ENCODE measurements around the gene NFIB.

The NFIB gene

DNA sequence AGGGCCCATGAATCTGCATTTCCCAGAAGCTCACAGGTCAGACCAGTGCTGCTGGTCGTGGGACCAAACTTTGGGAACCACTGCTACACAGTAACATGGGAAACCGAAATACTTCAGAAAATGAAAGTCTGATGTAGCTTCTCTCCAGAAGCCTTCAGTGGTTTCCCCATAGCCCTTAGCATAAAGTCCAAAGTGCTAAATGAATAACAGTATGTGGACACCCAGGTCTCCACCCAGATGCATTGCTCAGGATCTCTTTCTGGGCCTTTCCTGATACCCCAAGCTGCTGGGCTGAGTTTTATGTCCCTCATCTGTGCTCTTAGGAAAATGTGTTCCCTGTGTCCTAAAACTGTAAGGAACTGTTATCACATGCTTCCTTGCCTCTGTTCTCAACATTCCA is 100.4 kb downstream of the NFIB start:
- TF ChIP-seq, protein P1, sequence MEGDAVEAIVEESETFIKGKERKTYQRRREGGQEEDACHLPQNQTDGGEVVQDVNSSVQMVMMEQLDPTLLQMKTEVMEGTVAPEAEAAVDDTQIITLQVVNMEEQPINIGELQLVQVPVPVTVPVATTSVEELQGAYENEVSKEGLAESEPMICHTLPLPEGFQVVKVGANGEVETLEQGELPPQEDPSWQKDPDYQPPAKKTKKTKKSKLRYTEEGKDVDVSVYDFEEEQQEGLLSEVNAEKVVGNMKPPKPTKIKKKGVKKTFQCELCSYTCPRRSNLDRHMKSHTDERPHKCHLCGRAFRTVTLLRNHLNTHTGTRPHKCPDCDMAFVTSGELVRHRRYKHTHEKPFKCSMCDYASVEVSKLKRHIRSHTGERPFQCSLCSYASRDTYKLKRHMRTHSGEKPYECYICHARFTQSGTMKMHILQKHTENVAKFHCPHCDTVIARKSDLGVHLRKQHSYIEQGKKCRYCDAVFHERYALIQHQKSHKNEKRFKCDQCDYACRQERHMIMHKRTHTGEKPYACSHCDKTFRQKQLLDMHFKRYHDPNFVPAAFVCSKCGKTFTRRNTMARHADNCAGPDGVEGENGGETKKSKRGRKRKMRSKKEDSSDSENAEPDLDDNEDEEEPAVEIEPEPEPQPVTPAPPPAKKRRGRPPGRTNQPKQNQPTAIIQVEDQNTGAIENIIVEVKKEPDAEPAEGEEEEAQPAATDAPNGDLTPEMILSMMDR (IDR thresholded peaks at IDR 0.05; ENCODE audit: insufficient read depth, low read length, missing control alignments) = no peak
- POLR2A ChIA-PET = no interaction called here

DNA sequence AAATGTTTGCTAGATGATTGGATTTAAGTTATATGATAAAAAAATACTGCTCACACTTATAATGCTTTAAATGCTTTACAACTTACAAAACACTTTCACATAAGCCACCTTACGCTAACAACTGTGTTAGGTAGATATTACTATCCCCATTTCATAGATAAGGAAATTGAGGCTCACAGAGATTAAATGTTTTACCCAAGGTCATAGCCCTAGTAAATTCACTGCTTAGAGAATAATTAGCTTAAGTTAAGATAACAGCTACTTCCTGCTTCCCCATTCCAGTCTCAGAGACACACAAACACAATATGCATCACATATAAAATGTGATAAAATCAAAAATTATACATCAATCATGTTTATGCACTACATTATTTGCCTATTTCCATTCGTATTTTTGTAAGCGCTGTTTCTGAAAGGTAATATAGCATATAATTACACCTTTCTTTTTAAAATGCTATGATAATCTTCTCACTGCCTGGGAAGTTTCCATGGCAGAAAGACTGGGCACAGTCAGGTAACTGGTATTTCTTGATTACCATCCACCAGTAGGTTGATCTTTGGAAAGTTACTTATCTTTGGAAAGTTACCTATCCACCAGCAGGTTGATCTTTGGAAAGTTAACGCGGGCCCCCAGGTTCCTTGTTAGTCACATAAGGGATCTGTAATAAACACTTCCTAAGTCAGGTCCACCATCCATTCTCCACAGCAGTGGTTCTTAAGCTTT is 101.1 kb downstream of the NFIB start:
- POLR2A ChIA-PET = no interaction called here
- DNase-seq (ENCODE audit: low read depth, low spot score) = no peak
- CTCF ChIA-PET = no interaction called here
- TF ChIP-seq, protein P1 (IDR thresholded peaks at IDR 0.05; ENCODE audit: insufficient read depth, low read length, missing control alignments) = no peak
- H3K4me3 ChIP-seq (ENCODE audit: low read depth, low read length) = no peak overlapping the region

More for the DNA sequence above, 100.4 kb downstream of the NFIB start:
- no peak overlapping the region for H3K4me3 ChIP-seq (ENCODE audit: low read depth, low read length)
- CTCF ChIA-PET = no interaction called here
- DNase-seq (ENCODE audit: low read depth, low spot score) = no peak

DNA sequence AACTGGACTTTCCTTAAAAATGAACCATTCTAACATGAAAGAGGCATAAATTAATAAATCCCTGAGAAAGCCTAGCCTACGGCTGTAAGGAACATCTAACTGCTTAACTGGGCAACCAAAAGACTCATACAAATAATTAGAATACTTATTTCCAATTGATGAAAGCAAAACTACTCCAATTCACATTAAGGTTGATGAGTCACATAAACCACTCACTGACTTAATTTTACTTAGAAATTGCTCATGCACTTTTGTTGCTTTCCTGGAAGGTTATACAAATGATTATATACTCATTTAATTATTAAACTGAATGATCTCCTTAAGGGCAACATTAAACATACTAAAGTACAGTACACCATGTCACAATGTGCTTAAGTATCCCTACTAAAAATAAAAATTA is 101.9 kb downstream of the NFIB start:
- POLR2A ChIA-PET = no interaction called here
- CTCF ChIA-PET = no interaction called here
- DNase-seq (ENCODE audit: low read depth, low spot score) = no peak
- no peak overlapping the region for H3K4me3 ChIP-seq (ENCODE audit: low read depth, low read length)
- TF ChIP-seq, protein P1 (IDR thresholded peaks at IDR 0.05; ENCODE audit: insufficient read depth, low read length, missing control alignments) = no peak

DNA sequence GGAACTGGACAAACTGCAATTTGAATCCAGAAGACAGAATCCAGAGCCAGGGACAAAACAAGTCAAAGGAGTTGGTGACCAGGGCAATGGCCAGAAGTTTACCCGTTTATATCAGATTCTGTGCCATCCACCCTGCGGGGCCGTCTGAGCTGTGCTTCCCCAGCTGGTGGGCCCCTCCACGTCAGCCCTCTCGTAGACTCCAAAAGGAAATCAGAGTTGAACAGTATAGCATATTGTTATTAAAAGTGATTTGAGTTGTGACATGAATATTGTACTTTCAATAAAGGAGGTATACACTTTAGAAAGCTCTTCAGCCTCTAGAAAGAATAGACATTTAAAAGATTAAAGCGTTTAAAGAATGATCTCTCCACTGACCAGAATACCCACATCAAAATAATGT is 102.4 kb downstream of the NFIB start:
- ChIA-PET CTCF (no interaction called here), POLR2A (no interaction called here)
- TF ChIP-seq, protein P1 (IDR thresholded peaks at IDR 0.05; ENCODE audit: insufficient read depth, low read length, missing control alignments) = no peak
- no peak overlapping the region for H3K4me3 ChIP-seq (ENCODE audit: low read depth, low read length)
- DNase-seq (ENCODE audit: low read depth, low spot score) = no peak

DNA sequence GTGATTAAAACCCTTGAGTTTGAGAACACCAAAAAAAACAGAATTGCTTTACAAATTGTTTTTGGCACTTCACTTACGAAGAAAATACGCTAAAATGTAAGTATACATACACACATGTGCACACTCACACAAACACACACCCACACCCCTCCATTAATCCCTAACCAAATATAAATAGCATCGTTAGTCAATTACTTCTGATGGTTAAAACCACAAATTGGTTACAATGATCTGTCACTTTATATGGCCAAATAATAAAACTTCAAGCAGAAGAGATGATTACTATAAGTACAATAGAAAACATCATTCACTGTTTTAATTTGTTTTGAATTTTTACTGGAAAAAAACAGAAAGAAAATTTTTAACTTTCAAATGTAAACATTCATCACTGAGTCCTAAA is 103.5 kb downstream of the NFIB start:
- DNase-seq (ENCODE audit: low read depth, low spot score) = no peak
- ChIA-PET POLR2A (no interaction called here), CTCF (no interaction called here)
- TF ChIP-seq, protein P1 (IDR thresholded peaks at IDR 0.05; ENCODE audit: insufficient read depth, low read length, missing control alignments) = no peak
- H3K4me3 ChIP-seq (ENCODE audit: low read depth, low read length) = no peak overlapping the region

DNA sequence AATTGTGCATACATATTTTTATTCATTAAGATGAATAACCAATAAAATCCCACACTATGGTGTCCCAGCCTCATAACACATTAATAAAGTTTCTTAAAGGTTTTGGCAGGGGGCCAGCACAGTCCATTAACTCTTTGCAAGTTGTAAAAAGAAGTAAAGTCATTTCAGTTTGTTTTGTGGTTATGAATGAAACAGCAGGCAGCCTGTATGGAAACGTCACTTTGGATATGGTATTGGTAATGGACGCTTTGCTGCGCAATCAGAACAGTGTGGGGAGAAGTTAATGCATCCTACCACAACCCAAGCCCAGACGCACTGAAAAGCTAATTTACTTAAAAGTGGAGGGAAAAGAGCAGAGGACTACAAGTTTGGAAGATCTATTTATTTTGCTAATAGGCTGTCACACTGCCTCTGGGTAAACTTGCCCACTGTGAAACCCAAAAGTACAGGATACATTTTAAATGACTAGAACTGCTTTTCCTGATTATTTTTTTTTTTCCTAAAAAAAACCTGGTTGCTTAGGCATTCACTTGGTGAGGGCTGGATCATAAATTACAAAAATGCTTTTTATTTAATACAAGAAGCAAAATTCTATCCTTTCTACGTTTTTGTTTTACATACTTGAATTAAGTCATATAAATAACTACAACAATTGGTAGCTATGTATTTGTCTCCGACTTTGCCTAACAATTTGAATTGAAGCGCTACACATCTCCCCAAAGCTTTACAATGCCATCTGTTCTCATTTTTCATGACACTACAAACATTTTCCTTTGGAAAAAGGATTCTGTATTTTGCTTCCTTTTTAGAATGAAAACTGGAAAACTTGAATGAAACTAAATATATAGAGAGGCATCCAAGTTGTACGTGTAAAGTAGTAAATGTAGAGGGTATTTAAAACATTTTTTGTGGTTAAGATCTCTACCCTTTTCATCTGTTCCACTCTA is 104.3 kb downstream of the NFIB start:
- no peak overlapping the region for H3K4me3 ChIP-seq (ENCODE audit: low read depth, low read length)
- TF ChIP-seq, protein P1 (IDR thresholded peaks at IDR 0.05; ENCODE audit: insufficient read depth, low read length, missing control alignments) = no peak
- CTCF ChIA-PET = no interaction called here
- DNase-seq (ENCODE audit: low read depth, low spot score) = no peak
- POLR2A ChIA-PET = no interaction called here

Data from AG04449 (cell line).